Esophagus (tissue), 2 donors: Measurements from ENCODE around the gene HOXD8. TPM values are rescaled to one million over a fixed set of nuclear protein-coding genes. Genes with fewer than 3 reads are reported as not detected.

Experiments
- H3K27ac ChIP-seq, 2 donors: one replicate each; pipeline ENCODE4 v1.5.1; 2013; ENCODE audit warnings: low read depth in 2 of 2, mild to moderate bottlenecking in 2 of 2, inconsistent platforms in 1 of 2, low read length in 1 of 2, moderate library complexity in 1 of 2
- H3K27me3 ChIP-seq, 2 donors: one replicate each; pipeline ENCODE4 v1.6.1; 2013; ENCODE audit warnings: low read length in 2 of 2, control low read depth in 1 of 2, mild to moderate bottlenecking in 1 of 2; ENCODE audit not compliant: insufficient read depth in 2 of 2, control insufficient read depth in 1 of 2
- H3K36me3 ChIP-seq, 2 donors: one replicate each; pipeline ENCODE4 v1.6.1; 2013; ENCODE audit warnings: low read length in 1 of 2; ENCODE audit not compliant: control insufficient read depth in 2 of 2, insufficient read depth in 2 of 2
- H3K4me1 ChIP-seq, 2 donors: one replicate each; pipeline ENCODE4 v1.6.1; 2013; ENCODE audit warnings: low read length in 1 of 2; ENCODE audit not compliant: control insufficient read depth in 2 of 2, insufficient read depth in 2 of 2
- H3K4me3 ChIP-seq, 2 donors: one replicate each; pipeline ENCODE4 v1.5.1; 2013; ENCODE audit warnings: low read length in 2 of 2, mild to moderate bottlenecking in 2 of 2, low read depth in 1 of 2, moderate library complexity in 1 of 2
- H3K9me3 ChIP-seq, 2 donors: one replicate each; pipeline ENCODE4 v1.6.1; 2013; ENCODE audit warnings: mild to moderate bottlenecking in 2 of 2, low read depth in 1 of 2, low read length in 1 of 2, moderate library complexity in 1 of 2; ENCODE audit not compliant: control insufficient read depth in 2 of 2, insufficient read depth in 1 of 2
- WGBS, 2 donors: extraction: QIAGEN DNeasy Blood & Tissue Kit; methylation state at CpG; one replicate each; pipeline ENCODE4 v1.1.7; 2013; 5-methylcytosine and 5-hydroxymethylcytosine counted together
- polyA plus RNA-seq, 2 donors: library from polyadenylated mRNA; stranded (reverse); fragments of 200-250 nt; gene quantifications; one replicate each; pipeline ENCODE4 v1.2.3, GENCODE V29; 2013
- donor health status: healthy with polysubstance abuse.
- donor health status: Bipolar disorder and iron deficiency.

HOXD8 gene
- polyA plus RNA-seq, 2 donors: 1.0 to 1.3 TPM

GRCh38 chr2:176109946-176110345, 19.6 kb upstream of the HOXD8 start:
- 9 to 22% methylated on average over 4 of the region's 4 CpGs for WGBS, 2 donors

DNA sequence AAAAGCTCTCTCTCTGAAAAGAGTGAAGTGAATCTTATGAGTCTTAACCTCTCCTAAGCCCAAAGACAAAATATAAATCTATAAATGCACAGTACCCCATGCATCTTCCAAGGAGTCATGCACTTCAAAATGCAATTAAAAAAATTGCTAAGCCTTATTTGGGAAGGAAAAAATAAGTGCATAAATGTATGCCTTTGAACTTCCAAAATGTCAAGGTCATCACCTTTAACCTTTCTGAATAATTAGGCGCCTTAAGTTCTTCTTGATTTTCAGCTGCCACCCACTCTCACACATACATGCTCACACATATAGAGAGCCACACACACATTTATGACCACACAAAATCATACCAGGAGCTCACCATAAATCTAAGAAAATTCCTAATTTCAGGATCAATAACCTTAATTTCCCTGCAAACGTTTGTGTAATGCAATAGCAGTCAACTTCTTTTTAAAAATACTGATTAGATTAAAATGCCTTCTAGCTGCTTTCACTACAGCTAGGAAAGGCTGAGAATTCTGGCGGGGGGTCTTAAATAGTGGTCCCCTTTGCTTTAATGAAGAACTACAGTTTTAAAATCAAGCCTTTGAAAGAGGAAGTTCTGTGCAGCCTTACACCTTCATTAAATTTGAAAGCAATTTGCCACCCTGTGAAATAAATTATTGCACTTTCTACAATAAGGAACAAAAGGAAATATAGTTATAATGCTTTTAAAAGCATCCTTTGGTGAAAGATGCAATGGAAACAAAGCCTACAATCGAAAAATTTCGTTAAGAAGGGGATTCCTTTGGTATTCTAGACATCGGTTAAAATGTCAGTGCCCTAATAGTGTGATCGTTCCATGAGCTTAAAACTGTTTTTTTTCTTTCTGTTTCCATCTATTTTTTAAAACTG, 18.8 kb upstream of the HOXD8 start:
- 21 to 22% methylated on average over 7 of the region's 7 CpGs for WGBS, 2 donors
- H3K27ac ChIP-seq: no peak overlapping the region
- H3K36me3 ChIP-seq: no peaks in the 10 kb centered on the region
- H3K27me3 ChIP-seq: peaks cover 13 to 55% of the 10 kb centered on the region in 2 donors
- peaks cover 3 to 4% of the 10 kb centered on the region in 2 donors for H3K4me1 ChIP-seq
- peaks cover 0 to 2% of the 10 kb centered on the region in 2 donors for H3K9me3 ChIP-seq
- no peak overlapping the region for H3K4me3 ChIP-seq

More at GRCh38 chr2:176109946-176110345, 19.6 kb upstream of the HOXD8 start:
- Histone ChIP-seq H3K36me3 (no peaks in the 10 kb centered on the region), H3K4me3 (no peak overlapping the region), H3K27me3 (peaks cover 13 to 59% of the 10 kb centered on the region in 2 donors), H3K4me1 (peaks cover 3 to 4% of the 10 kb centered on the region in 2 donors), H3K27ac (no peak overlapping the region), H3K9me3 (peaks cover 0 to 2% of the 10 kb centered on the region in 2 donors)

- Histone ChIP-seq H3K4me3 (no peak overlapping the region), H3K27me3 (peaks cover 16 to 60% of the 10 kb centered on the region in 2 donors), H3K27ac (no peak overlapping the region), H3K36me3 (no peaks in the 10 kb centered on the region), H3K4me1 (peaks cover 3 to 4% of the 10 kb centered on the region in 2 donors), H3K9me3 (peaks cover 0 to 3% of the 10 kb centered on the region in 2 donors)
- 3 to 5% methylated on average over 16 of the region's 16 CpGs for WGBS, 2 donors
Observed at GRCh38 chr2:176111309-176111663, 18.2 kb upstream of the HOXD8 start.

DNA sequence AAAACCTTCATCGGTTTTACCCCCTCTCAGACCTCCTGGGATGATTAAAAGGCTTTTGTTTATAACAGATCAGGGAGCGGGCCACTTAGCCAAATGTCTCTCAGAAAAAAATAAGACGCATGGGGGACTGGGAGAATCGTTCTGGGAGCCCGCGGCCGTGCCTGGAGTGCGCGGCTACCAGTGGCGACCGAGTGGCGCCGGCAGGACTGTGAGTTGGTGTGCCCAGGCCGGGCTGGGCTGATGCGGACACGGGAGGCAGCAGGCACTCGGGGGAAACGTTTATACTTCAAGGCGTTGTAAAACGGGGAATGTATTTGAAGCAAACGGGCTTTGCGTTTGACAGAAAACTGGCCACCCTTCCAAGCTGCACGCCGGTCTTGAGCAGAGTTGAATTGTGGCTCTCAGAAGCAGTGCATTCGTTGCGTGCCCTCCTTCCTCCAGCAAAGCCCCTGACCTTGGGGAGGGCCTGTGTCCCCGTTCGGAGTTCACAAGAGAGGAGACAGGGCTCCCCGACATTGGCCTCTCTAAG, 17.6 kb upstream of the HOXD8 start:
- no peaks in the 10 kb centered on the region for H3K36me3 ChIP-seq
- peaks cover 3% of the 10 kb centered on the region in 2 donors for H3K4me1 ChIP-seq
- 9 to 11% methylated on average over 29 of the region's 29 CpGs for WGBS, 2 donors

GRCh38 chr2:176112375-176113302, 16.9 kb upstream of the HOXD8 start:
- Histone ChIP-seq H3K9me3 (peaks cover 0 to 14% of the 10 kb centered on the region in 2 donors), H3K36me3 (no peaks in the 10 kb centered on the region), H3K4me3 (no peak overlapping the region), H3K27ac (no peak overlapping the region), H3K27me3 (peaks cover 17 to 62% of the 10 kb centered on the region in 2 donors), H3K4me1 (peaks cover 0 to 3% of the 10 kb centered on the region in 2 donors)
- 15 to 17% methylated on average over 40 of the region's 40 CpGs for WGBS, 2 donors

More for the DNA sequence above, 17.6 kb upstream of the HOXD8 start:
- Histone ChIP-seq H3K4me3 (no peak overlapping the region), H3K27me3 (peaks cover 17 to 57% of the 10 kb centered on the region in 2 donors), H3K27ac (no peak overlapping the region), H3K9me3 (peaks cover 0 to 8% of the 10 kb centered on the region in 2 donors)

DNA sequence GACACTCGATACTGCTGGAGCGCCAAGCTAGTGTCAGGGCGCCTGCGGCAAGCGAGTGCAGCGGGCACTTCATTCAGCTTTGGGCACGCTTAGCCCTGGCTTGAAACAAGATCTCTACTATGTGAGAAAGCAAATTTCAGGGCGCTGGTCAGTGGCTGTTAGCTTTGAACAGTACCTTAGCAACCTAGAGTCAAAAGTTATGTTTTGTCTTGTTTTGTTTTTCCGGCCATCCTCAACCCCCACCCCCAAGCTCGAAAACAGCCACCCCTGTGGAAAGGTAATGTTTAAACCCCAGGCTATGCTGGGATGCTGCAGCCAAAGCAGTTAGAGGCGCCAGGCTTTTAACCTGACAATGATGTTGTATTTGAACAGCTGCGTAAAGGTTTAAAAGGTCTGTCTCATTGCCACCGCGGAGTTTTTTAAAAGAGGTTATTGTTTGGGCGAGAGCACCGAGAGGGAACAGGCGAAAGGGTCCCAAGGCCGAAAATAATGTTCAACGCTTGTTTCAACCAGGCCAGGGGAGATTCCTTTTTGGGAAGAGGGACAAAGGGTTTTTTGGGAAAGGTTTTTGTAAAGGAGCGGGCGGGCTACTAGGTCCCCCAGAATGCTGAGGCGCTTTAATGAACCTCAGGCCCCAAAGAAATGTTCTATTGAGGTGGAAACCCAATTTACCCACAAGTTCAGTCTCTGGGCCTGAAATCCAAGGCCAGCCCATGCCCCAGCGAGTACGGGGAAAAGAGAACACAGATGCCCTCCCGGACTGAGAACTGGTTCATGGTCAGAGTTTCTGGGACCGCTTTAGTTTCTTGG, 15.2 kb upstream of the HOXD8 start:
- H3K36me3 ChIP-seq: no peaks in the 10 kb centered on the region
- H3K4me1 ChIP-seq: no peaks in the 10 kb centered on the region
- peaks cover 21 to 62% of the 10 kb centered on the region in 2 donors for H3K27me3 ChIP-seq
- H3K27ac ChIP-seq: no peak overlapping the region
- H3K9me3 ChIP-seq: peaks cover 0 to 14% of the 10 kb centered on the region in 2 donors
- H3K4me3 ChIP-seq: no peak overlapping the region
- 13 to 17% methylated on average over 26 of the region's 26 CpGs for WGBS, 2 donors

DNA sequence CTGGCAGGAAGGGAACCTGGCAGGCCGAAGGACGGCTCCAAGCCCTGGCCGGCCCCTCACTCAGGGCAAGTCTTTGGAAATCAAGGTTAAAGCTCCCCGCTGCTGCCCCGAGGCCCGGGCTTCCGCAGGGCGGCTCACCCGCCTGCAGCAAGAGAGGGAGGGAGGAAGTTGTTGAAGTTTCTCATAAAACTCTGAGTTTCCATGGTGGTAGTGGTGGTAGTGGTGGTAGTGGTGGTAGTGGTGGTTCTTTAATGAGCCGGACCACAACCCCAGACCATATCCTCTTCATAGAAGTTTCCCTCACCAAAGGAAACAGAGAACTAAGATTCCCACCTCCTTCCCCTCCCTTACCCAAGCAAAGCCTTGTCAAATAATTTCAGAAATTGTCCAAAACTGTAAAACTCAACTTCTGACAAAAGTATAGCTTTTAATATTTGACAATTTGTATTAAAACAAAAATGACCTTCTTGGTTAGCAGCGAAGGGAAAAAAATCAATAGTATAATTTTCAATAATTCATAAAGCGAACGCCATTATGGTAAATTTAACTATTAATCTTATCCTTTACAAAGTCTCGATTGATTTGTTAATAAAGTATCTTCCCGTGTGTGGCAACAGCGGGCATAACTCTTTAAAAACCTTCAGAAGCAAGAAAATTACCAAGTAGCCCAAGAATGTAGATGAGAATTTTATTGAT, 14.4 kb upstream of the HOXD8 start:
- Histone ChIP-seq H3K4me3 (no peak overlapping the region), H3K4me1 (no peaks in the 10 kb centered on the region), H3K27me3 (peaks cover 19 to 60% of the 10 kb centered on the region in 2 donors), H3K27ac (no peak overlapping the region), H3K9me3 (peaks cover 0 to 14% of the 10 kb centered on the region in 2 donors), H3K36me3 (no peaks in the 10 kb centered on the region)
- WGBS, 2 donors: 21 to 24% methylated on average over 16 of the region's 16 CpGs

DNA sequence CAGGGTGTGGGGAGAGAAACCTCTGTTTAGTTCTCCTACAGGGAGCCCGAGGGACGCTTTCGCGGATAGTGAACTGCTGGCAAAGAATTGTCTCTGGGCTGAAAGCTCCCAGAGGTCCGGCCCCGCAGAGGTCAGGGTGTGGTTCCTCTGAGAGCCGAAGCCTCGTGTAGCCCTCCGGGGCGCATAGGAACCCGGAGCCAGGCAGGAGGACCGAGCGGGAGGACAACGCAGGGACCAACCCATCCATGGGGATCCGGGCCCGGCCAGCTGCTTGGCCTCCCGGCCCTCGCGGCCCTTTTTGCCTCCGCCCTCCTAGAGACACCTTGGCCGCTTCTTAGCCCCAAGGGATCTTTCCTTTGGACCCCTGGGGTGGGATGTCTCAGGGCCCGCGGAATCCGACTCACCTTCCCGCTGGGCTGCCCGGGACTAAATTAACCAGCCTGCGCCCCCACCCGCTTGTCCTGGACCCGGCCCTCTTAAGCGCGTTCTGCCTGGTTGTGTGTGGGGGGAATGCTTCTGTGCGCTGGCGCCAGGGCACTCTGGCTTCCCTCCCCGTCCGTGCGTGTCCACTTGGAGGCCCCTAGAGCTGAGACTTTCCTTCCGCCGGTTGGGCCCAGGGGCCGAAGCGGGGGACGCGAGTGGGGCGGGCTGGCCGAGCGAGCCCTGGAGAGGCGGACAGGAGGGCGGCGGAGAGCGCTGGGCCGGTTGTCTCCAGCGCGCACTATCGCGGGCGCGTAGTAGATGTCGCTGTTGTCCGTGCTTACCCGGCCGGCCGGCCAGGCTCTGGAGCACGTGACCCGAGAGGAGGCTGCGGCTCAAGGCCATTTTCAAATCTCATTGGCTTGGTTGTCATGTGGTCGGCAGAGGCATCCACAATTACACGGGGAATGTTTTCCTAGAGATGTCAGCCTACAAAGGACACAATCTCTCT, 13.4 kb upstream of the HOXD8 start, which contains the start of gene HOXD10:
Gene HOXD10 (plus strand): TSS at position 896 of the 931 bp plus-strand sequence. CDS start 56 bp downstream, outside the sequence.
- Histone ChIP-seq H3K27ac (peak within 1 kb of the TSS in 1 of 2 donors; percentile 5), H3K4me3 (peak within 1 kb of the TSS in 1 of 2 donors; percentile 23), H3K36me3 (no peaks in the 10 kb centered on the region)

More for the DNA sequence above, 13.4 kb upstream of the HOXD8 start, which contains the start of gene HOXD10:
- Histone ChIP-seq H3K9me3 (peaks cover 0 to 14% of the 10 kb centered on the region in 2 donors), H3K27me3 (peaks cover 19 to 65% of the 10 kb centered on the region in 2 donors), H3K4me1 (no peaks in the 10 kb centered on the region)
- WGBS, 2 donors: 12 to 13% methylated on average over 66 of the region's 66 CpGs
